ENCODE data around the gene DICER1. TPM values are rescaled to one million over a fixed set of nuclear protein-coding genes. Genes with fewer than 3 reads are reported as not detected.

The DICER1 gene
- total and polyA plus RNA-seq, 2 donors (not counting 3 experiments of a cell fraction or from before 2014, with no cell fraction given), result 8.3 to 43.6 TPM

DNA sequence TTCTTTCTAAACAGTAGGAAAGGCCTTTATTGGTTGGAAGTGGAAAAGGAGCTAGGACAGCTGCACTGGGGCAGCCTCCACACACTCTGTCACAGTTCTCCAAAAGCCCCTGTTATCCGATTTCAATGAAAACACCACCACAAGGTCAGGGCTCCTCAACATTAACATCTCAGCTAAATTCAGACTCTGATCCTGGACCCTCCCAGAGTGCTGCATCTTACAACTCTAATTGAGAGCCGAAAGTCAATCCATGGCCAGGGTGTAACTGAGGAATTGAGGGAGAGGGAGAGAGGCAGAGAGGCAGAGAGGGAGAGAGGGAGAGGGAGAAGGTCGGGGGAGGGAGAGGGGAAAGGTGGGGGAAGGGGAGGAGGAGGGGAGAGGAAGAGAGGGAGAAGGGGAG, 32.1 kb downstream of the DICER1 start:
- ChIA-PET CTCF (interaction anchor here (1.4 kb wide), 1 partner anchor 307 kb away, joined by 3 read pairs; no protein-coding TSS in a partner anchor), POLR2A (no interaction called here)
- Histone ChIP-seq H3K9me3 (replicated peaks; ENCODE audit: control insufficient read depth, insufficient read depth, low read length) (no peaks in the 10 kb centered on the region), H3K4me1 (ENCODE audit: control insufficient read depth, extremely low read depth, insufficient read depth, low read length) (no peaks in the 10 kb centered on the region), H3K9me1 (replicated peaks; ENCODE audit: control insufficient read depth, extremely low read depth, insufficient read depth, low read length) (no peaks in the 10 kb centered on the region), H3K27me3 (ENCODE audit: control insufficient read depth in 2 of 2, insufficient read depth in 2 of 2, low read length in 2 of 2) (no peaks in the 10 kb centered on the region), H3K9ac (replicated peaks; ENCODE audit: extremely low read depth, insufficient read depth, low read length) (no peak overlapping the region), H3K79me2 (ENCODE audit: control insufficient read depth, insufficient read depth, low read length) (peaks cover 9% of the 10 kb centered on the region), H3K4me2 (ENCODE audit: insufficient read depth, low read length) (no peak overlapping the region), H4K20me1 (replicated peaks; ENCODE audit: control insufficient read depth, extremely low read depth, insufficient read depth, low read length) (no peaks in the 10 kb centered on the region), H3K4me3 (replicated peaks in 1 of 3; ENCODE audit: insufficient read depth in 1 of 3, low read depth in 1 of 3, low read length in 3 of 3) (no peak overlapping the region), H3K27ac (ENCODE audit: insufficient read depth, low read depth, low read length) (no peak overlapping the region), H3K36me3 (ENCODE audit: control insufficient read depth in 2 of 2, extremely low read depth in 1 of 2, insufficient read depth in 2 of 2, low read length in 2 of 2) (peaks cover 2 to 7% of the 10 kb centered on the region in 2 experiments), H2AFZ (ENCODE audit: low read depth, low read length) (no peak overlapping the region)
- no peak for FAIRE-seq
- TF ChIP-seq MYC (IDR thresholded peaks at IDR 0.05; ENCODE audit: low read depth, low read length), result no peak
- TF ChIP-seq POLR2A (IDR thresholded peaks at IDR 0.05; ENCODE audit: low read depth, low read length), result no peak
- TF ChIP-seq EZH2 (IDR thresholded peaks at IDR 0.05; ENCODE audit: borderline replicate concordance, low read depth, low read length, severe bottlenecking), result no peak
- no peak for TF ChIP-seq GATA2 (IDR thresholded peaks at IDR 0.05; ENCODE audit: insufficient read depth, insufficient read length, low read depth, low read length)
- TF ChIP-seq JUN (IDR thresholded peaks at IDR 0.05; ENCODE audit: borderline replicate concordance, insufficient read depth, insufficient read length, low read depth), result no peak
- no peak for TF ChIP-seq POLR2AphosphoS5 (IDR thresholded peaks at IDR 0.05; ENCODE audit: insufficient read depth, low read depth, low read length)
- TF ChIP-seq, protein P1, sequence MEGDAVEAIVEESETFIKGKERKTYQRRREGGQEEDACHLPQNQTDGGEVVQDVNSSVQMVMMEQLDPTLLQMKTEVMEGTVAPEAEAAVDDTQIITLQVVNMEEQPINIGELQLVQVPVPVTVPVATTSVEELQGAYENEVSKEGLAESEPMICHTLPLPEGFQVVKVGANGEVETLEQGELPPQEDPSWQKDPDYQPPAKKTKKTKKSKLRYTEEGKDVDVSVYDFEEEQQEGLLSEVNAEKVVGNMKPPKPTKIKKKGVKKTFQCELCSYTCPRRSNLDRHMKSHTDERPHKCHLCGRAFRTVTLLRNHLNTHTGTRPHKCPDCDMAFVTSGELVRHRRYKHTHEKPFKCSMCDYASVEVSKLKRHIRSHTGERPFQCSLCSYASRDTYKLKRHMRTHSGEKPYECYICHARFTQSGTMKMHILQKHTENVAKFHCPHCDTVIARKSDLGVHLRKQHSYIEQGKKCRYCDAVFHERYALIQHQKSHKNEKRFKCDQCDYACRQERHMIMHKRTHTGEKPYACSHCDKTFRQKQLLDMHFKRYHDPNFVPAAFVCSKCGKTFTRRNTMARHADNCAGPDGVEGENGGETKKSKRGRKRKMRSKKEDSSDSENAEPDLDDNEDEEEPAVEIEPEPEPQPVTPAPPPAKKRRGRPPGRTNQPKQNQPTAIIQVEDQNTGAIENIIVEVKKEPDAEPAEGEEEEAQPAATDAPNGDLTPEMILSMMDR (IDR thresholded peaks at IDR 0.05; ENCODE audit: extremely low read depth in 1 of 2, insufficient read depth in 1 of 2, low read depth in 1 of 2, low read length in 2 of 2), result no peak
- TF ChIP-seq FOS (IDR thresholded peaks at IDR 0.05; ENCODE audit: borderline replicate concordance, insufficient read depth, low read length), result no peak
- TF ChIP-seq, protein P2, sequence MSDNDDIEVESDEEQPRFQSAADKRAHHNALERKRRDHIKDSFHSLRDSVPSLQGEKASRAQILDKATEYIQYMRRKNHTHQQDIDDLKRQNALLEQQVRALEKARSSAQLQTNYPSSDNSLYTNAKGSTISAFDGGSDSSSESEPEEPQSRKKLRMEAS (IDR thresholded peaks at IDR 0.05; ENCODE audit: insufficient read depth, insufficient read length), result no peak
- intact Hi-C loops (cut with micrococcal nuclease) (no loop called here), dilution Hi-C loops (cut with MboI; ENCODE audit: extremely low pct_ligation_motif_present, low sequenced_read_pairs) (no loop called here)
- no TSS peak for BruUV-seq (replicated peaks)
- no peak for DNase-seq (ENCODE audit: low read depth, low spot score)
